Sigmoid colon (tissue), 7 donors: ENCODE results near the gene GLI3. TPM values are rescaled to one million over a fixed set of nuclear protein-coding genes. Genes with fewer than 3 reads are reported as not detected.

Experiments used
- DNase-seq: peaks from one replicate; pipeline ENCODE4 v3.0.0-alpha.2; 2019
- H3K27ac ChIP-seq, 4 donors: fragments of 200-600 bp; sonication (generic); one replicate each; pipeline ENCODE4 v1.5.1; 2016 to 2019; ENCODE audit warnings: mild to moderate bottlenecking in 1 of 4
- H3K27me3 ChIP-seq, 3 donors: fragments of 200-600 bp; sonication (generic); one replicate each; pipeline ENCODE4 v1.5.1; 2019; ENCODE audit warnings: mild to moderate bottlenecking in 1 of 3
- H3K36me3 ChIP-seq, 4 donors: fragments of 200-600 bp; sonication (generic); one replicate each; pipeline ENCODE4 v1.5.1; 2016 to 2019
- H3K4me1 ChIP-seq, 4 donors: fragments of 200-600 bp; sonication (generic); one replicate each; pipeline ENCODE4 v1.5.1; 2017 to 2019
- H3K4me3 ChIP-seq, 4 donors: fragments of 200-600 bp; sonication (generic); one replicate each; pipeline ENCODE4 v1.5.1; 2017 to 2019; ENCODE audit warnings: mild to moderate bottlenecking in 2 of 4, moderate library complexity in 1 of 4
- H3K9me3 ChIP-seq, 4 donors: fragments of 200-600 bp in 3 of 4; sonication (generic) in 3 of 4; one replicate each; pipeline versions ENCODE4 v1.5.1 to v1.6.1; 2013 to 2019
- CTCF ChIP-seq, 4 experiments: fragments of 450-650 bp in 3 of 4; fragments of 200-600 bp in 1 of 4; IDR thresholded peaks; one replicate each; pipeline ENCODE4 v1.5.1; 2016 to 2019; ENCODE audit warnings: antibody characterized with exemption in 4 of 4, mild to moderate bottlenecking in 3 of 4, moderate library complexity in 2 of 4
- EP300 ChIP-seq, 4 donors: sonication (generic); formaldehyde crosslinking; IDR thresholded peaks; one replicate each; pipeline ENCODE4 v1.6.1; 2017; ENCODE audit warnings: antibody characterized with exemption in 4 of 4
- POLR2A ChIP-seq, 2 donors: fragments of 450-650 bp; IDR thresholded peaks; one replicate each; pipeline ENCODE4 v1.6.1; 2016; ENCODE audit warnings: antibody characterized with exemption in 2 of 2, mild to moderate bottlenecking in 2 of 2, moderate library complexity in 2 of 2
- POLR2AphosphoS5 ChIP-seq, 4 donors: sonication (generic); formaldehyde crosslinking; IDR thresholded peaks; one replicate each; pipeline ENCODE4 v1.6.1; 2017; ENCODE audit warnings: antibody characterized with exemption in 4 of 4
- WGBS, 2 donors: extraction: QIAGEN DNeasy Blood & Tissue Kit; methylation state at CpG; one replicate each; pipeline ENCODE4 v1.1.7; 2013; 5-methylcytosine and 5-hydroxymethylcytosine counted together
- intact Hi-C: fragments of 100-400 bp; cut with DNase I; formaldehyde crosslinking; loops from one replicate; pipeline ENCODE4 v1.15.1; 2023
- polyA plus RNA-seq, 3 donors: library from polyadenylated mRNA; stranded (reverse); fragments of 200-250 nt; gene quantifications; one replicate each; pipeline ENCODE4 v1.2.3, GENCODE V29; 2013
- total RNA-seq, 4 donors: library from RNA; depleted of rRNA; stranded (reverse); fragments of >200 nt; gene quantifications; one replicate each; pipeline ENCODE4 v1.1.0, GENCODE V29; 2016
- donor health status: healthy with polysubstance abuse.
- donor health status: Bipolar disorder and iron deficiency.
- donor health status: healthy.

GLI3 gene
- total and polyA plus RNA-seq, 7 donors: 0.23 to 31.6 (median 17.2) TPM

- intact Hi-C loops: no loop called here
- 79 to 90% methylated on average over 6 of the region's 6 CpGs for WGBS, 2 donors
- Histone ChIP-seq H3K4me1 (peaks cover 0 to 28% (median 18%) of the 10 kb centered on the region in 4 donors), H3K27ac (no peak overlapping the region), H3K27me3 (no peaks in the 10 kb centered on the region), H3K36me3 (peaks cover 4 to 51% (median 16%) of the 10 kb centered on the region in 4 donors), H3K9me3 (no peaks in the 10 kb centered on the region), H3K4me3 (no peak overlapping the region)
- DNase-seq: no peak
- TF ChIP-seq CTCF (IDR thresholded peaks at IDR 0.05) (no peak), EP300 (IDR thresholded peaks at IDR 0.05) (no peak), POLR2AphosphoS5 (IDR thresholded peaks at IDR 0.05) (no peak), POLR2A (IDR thresholded peaks at IDR 0.05) (no peak)
These were observed 210.3 kb downstream of the GLI3 start for GRCh38 chr7:42026622-42027197.

GRCh38 chr7:42025635-42026375 is 211.2 kb downstream of the GLI3 start:
- H3K27me3 ChIP-seq: no peaks in the 10 kb centered on the region
- no peaks in the 10 kb centered on the region for H3K9me3 ChIP-seq
- no peak for TF ChIP-seq POLR2A (IDR thresholded peaks at IDR 0.05)
- no peak for TF ChIP-seq POLR2AphosphoS5 (IDR thresholded peaks at IDR 0.05)
- TF ChIP-seq CTCF (IDR thresholded peaks at IDR 0.05): no peak
- no peak for TF ChIP-seq EP300 (IDR thresholded peaks at IDR 0.05)
- no peak for DNase-seq
- H3K4me3 ChIP-seq: no peak overlapping the region
- 85 to 91% methylated on average over 15 of the region's 15 CpGs for WGBS, 2 donors
- intact Hi-C loops: no loop called here
- H3K4me1 ChIP-seq: peaks cover 0 to 33% (median 19%) of the 10 kb centered on the region in 4 donors
- no peak overlapping the region for H3K27ac ChIP-seq
- peaks cover 4 to 51% (median 16%) of the 10 kb centered on the region in 4 donors for H3K36me3 ChIP-seq

GRCh38 chr7:42024537-42024936 is 212.5 kb downstream of the GLI3 start:
- H3K4me3 ChIP-seq: no peak overlapping the region
- intact Hi-C loops: no loop called here
- TF ChIP-seq CTCF (IDR thresholded peaks at IDR 0.05) (no peak), POLR2AphosphoS5 (IDR thresholded peaks at IDR 0.05) (no peak), EP300 (IDR thresholded peaks at IDR 0.05) (no peak), POLR2A (IDR thresholded peaks at IDR 0.05) (no peak)
- peak overlapping the region in 2 of 4 donors; percentile 21 to 49 for H3K27ac ChIP-seq
- no peaks in the 10 kb centered on the region for H3K27me3 ChIP-seq
- peaks cover 4 to 43% (median 16%) of the 10 kb centered on the region in 4 donors for H3K36me3 ChIP-seq
- peaks cover 0 to 41% (median 19%) of the 10 kb centered on the region in 4 donors for H3K4me1 ChIP-seq
- DNase-seq: no peak
- 90 to 92% methylated on average over 4 of the region's 4 CpGs for WGBS, 2 donors
- H3K9me3 ChIP-seq: no peaks in the 10 kb centered on the region

GRCh38 chr7:42023262-42023661 is 213.7 kb downstream of the GLI3 start:
- H3K36me3 ChIP-seq: peaks cover 4 to 38% (median 16%) of the 10 kb centered on the region in 4 donors
- TF ChIP-seq CTCF (IDR thresholded peaks at IDR 0.05): no peak
- TF ChIP-seq POLR2A (IDR thresholded peaks at IDR 0.05): no peak
- TF ChIP-seq POLR2AphosphoS5 (IDR thresholded peaks at IDR 0.05): no peak
- TF ChIP-seq EP300 (IDR thresholded peaks at IDR 0.05): no peak
- intact Hi-C loops: no loop called here
- no peak overlapping the region for H3K4me3 ChIP-seq
- H3K9me3 ChIP-seq: no peaks in the 10 kb centered on the region
- H3K27me3 ChIP-seq: no peaks in the 10 kb centered on the region
- H3K4me1 ChIP-seq: peaks cover 0 to 46% (median 20%) of the 10 kb centered on the region in 4 donors
- DNase-seq: no peak
- peak overlapping the region in 3 of 4 donors; percentile 21 to 49 (median 33) for H3K27ac ChIP-seq
- WGBS, 2 donors: 65 to 66% methylated on average over 10 of the region's 10 CpGs
